Measurements from ENCODE around the gene NDUFAF3. TPM values are rescaled to one million over a fixed set of nuclear protein-coding genes. Genes with fewer than 3 reads are reported as not detected.
A peak's percentile ranks its signal among the peaks of the same experiment; 100 is the strongest.

The NDUFAF3 gene, protein sequence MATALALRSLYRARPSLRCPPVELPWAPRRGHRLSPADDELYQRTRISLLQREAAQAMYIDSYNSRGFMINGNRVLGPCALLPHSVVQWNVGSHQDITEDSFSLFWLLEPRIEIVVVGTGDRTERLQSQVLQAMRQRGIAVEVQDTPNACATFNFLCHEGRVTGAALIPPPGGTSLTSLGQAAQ
- 35.7 and 57.2 TPM in 2 replicates for total RNA-seq

DNA sequence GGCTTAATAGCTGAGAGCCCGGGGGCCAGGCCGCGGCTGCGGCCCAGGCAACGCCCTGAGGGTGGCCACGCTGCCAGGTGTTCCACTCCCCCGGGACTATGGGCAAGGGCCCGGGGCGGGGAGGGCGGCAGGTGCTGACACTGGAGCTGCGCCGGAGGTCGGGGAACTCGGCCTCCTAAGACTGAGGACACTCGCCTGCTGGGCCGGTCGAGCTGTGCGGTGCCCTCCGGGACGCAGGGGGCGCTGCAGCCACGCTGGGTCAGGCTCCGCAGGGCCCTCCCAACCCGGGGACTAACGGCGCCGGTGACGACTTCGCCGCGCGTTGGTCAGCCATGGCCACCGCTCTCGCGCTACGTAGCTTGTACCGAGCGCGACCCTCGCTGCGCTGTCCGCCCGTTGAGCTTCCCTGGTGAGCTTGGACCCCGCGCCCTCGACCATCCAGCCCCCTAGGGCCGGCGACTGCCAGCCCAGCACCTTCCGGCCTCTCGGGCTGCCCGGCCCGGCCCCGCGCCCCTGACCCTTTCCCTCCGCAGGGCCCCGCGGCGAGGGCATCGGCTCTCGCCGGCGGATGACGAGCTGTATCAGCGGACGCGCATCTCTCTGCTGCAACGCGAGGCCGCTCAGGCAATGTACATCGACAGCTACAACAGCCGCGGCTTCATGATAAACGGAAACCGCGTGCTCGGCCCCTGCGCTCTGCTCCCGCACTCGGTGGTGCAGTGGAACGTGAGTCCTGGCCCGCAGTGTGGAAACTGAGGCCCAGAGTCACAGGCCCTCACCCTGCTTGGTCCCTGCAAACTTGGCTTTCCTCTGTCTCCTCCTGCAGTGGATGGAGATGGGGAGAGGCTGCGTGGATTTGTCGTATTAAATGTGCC, at the start of gene NDUFAF3:
Gene NDUFAF3 (plus strand): TSS at position 309 of the 875 bp plus-strand sequence. CDS start 24 bp downstream, at position 333.

DNA sequence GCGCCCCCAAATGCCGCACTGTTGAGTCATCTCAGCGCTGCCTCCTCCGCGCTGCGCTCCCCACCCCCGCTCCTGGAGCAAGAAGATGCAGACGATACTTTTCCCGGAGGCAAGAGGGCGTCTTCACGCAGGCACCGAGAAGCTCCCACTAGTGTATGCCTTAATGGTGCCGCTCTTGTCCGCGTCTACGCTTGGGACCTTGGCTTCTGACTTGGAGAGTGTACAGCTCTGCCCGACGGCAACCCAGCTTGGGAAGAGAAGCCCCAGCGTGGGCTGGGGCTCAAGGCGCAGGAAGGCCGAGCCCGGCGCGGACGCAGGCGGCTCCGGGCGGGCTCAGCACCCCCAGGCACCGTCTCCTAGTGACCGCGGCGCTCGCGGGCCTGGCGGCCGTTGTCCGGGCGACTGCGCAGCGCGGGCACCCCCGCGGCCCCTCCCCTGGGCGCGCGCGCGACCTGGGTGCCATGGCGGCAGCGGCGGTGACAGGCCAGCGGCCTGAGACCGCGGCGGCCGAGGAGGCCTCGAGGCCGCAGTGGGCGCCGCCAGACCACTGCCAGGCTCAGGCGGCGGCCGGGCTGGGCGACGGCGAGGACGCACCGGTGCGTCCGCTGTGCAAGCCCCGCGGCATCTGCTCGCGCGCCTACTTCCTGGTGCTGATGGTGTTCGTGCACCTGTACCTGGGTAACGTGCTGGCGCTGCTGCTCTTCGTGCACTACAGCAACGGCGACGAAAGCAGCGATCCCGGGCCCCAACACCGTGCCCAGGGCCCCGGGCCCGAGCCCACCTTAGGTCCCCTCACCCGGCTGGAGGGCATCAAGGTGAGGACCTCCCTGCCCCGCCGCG, 31.9 kb upstream of the NDUFAF3 start, which contains the start of gene P4HTM:
Gene P4HTM (plus strand): TSS at position 446 of the 840 bp plus-strand sequence. CDS start 16 bp downstream, at position 462.

DNA sequence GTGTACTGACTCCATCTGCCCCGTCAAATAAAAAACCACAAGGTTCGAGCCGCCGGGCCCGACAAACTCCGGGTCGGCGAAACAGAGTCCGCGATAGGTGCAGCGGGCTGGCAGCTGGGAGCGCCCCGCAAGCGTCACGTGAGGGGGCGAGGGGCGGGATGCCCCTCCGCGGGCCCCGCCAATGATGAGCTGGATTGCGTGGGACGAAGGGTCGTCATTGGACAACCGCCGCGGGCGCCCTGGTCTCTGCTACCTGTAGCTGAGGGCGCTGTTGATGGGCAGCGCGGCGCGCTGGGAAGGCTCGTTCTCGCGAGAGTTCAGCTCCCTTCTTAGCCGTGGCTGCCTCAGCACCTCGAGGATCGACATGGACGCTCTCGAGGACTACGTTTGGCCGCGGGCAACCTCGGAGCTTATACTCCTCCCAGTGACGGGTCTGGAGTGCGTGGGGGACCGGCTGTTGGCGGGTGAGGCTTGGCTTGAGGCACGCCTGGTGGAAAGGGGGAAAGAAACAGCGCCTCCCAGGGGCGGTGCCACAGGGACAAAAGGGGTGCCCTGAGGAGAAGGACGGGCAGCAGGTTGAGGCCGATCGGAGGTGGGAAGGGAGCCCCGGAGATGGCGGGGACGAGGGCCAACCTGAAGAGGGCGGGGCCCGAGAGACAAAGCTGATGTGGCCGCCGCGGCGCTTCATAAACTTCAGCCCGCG, 14.7 kb upstream of the NDUFAF3 start, which contains the start of gene WDR6:
Gene WDR6 (plus strand): TSS at position 324 of the 703 bp plus-strand sequence. CDS start 41 bp downstream, at position 365.

DNA sequence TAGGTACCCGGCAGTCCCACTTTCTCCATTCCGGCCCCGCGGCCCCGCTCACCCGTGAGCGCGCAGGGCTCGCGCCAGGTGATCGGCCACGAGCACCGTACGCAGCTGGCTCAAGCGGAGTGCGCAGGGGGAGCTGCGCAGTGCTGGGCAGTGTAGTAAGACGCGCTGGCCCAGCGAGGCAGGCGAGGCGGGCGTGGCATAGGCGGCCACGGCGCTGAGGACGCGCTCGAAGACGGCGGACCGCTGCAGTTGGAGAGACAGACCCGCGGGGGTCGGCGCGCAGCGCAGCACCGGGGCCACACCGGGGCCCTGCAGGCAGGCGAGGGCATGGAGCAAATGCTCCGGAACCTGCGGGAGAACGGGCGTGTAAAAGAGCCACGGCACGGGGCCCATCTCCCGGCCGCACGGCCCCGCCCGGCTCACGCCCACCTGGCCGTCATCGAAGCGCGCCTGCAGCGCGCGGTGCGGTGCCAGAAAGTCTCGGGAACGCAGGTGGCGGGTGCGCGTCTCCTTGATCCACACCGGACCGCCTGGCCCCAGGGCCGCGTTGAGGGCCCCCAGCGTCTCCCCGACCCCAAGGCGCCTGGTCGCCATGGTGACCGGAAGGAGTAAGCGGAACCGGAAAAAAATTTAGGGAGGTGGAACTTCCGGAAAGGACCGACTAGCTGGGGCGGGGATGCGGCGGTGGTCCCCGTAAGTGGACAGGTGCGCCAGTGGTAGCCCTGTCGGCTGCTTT, 3.8 kb upstream of the NDUFAF3 start, which contains the start of gene DALRD3:
Gene DALRD3 (minus strand): TSS at position 610 of the 736 bp plus-strand sequence. CDS start 16 bp downstream, at position 594.

DNA sequence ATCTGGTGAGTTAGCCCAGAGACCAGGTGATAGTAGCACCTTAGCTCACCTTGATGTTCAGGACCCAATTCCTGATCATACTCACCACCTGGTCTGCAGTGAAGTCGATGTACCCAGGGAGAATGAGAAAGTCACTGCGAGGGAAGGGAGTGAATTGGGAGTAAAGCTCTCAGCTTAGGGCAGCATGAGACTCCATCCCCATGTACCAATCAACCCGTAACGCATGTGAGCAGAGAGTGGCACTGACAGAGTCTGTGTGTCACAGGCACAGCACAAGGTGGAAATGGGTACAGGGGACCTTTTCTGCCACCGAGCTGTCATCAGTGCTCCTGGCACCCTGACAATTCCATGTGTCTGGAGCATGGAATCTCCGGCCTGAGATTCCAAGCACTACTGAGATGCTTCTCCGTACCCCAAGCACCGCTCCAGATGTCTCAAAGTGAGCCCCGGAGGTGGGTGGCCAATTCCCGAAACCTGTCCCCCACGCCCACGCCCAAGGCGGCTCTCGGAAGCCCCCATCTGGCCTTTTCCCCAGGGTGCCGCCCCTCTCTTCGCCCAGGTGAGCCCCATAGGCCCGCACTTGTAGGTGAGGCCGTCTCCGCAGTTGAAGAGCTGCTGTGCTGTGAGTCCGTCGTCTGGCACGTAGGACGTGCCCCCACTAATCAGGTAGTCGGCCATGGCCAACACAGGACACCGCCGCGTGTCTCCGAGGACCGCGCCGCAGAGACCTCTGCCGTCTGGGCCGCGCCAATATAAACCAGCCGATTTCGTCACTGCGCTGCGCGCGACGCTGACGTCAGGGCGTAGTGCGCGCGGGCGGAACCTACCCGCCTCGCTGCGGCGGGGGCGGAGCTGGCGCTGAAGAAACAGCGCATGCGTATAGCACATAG, 7.0 kb downstream of the NDUFAF3 start, which contains the start of gene IMPDH2:
Gene IMPDH2 (minus strand): TSS at position 726 of the 890 bp plus-strand sequence. CDS start 48 bp downstream, at position 678.

Small RNA genes lying within 50 kb of the gene (small RNA-seq; reads per million reads assigned to genes)
- gene MIR191 (17,944 reads per million, percentile 100 among the genes with 10 or more reads in this experiment), gene MIR425 (800 reads per million, percentile 99 among the genes with 10 or more reads in this experiment)

Other genes with a start within 250 kb of the NDUFAF3 start
- gene PRKAR2A, start 174.2 kb upstream of the NDUFAF3 start, total RNA-seq, result 58.5 and 71.6 TPM in 2 replicates
- 14.4 and 15.2 TPM in 2 replicates for gene SLC25A20, start 123.2 kb upstream of the NDUFAF3 start, total RNA-seq
- 70.8 and 74.8 TPM in 2 replicates for gene ARIH2, start 103.3 kb upstream of the NDUFAF3 start, total RNA-seq
- gene P4HTM, start 31.9 kb upstream of the NDUFAF3 start, total RNA-seq, result 9.9 and 16.7 TPM in 2 replicates
- gene WDR6, start 14.7 kb upstream of the NDUFAF3 start, total RNA-seq, result 91.5 and 96.8 TPM in 2 replicates
- gene DALRD3, start 3.5 kb upstream of the NDUFAF3 start, total RNA-seq, result 36.5 and 43.1 TPM in 2 replicates
- gene IMPDH2, start 7.3 kb downstream of the NDUFAF3 start, total RNA-seq, result 292 and 320 TPM in 2 replicates
- 149 and 274 TPM in 2 replicates for gene QRICH1, start 72.0 kb downstream of the NDUFAF3 start, total RNA-seq
- 374 and 481 TPM in 2 replicates for gene QARS1, start 82.6 kb downstream of the NDUFAF3 start, total RNA-seq
- 29.6 and 30.1 TPM in 2 replicates for gene USP19, start 98.7 kb downstream of the NDUFAF3 start, total RNA-seq
- gene LAMB2, start 110.9 kb downstream of the NDUFAF3 start, total RNA-seq, result 255 and 353 TPM in 2 replicates
- 23.6 and 31.0 TPM in 2 replicates for gene CCDC71, start 144.2 kb downstream of the NDUFAF3 start, total RNA-seq
- 35.9 and 37.5 TPM in 2 replicates for gene KLHDC8B, start 149.5 kb downstream of the NDUFAF3 start, total RNA-seq

Measured in vein endothelial cell (primary cell).